Posterior vena cava (tissue), 2 donors: ENCODE measurements around the gene NOTCH1. TPM values are rescaled to one million over a fixed set of nuclear protein-coding genes. Genes with fewer than 3 reads are reported as not detected.
"Not testable (repeated sequence)": the region's sequence is repeated elsewhere in the genome, so short reads cannot be mapped to it uniquely, and the experiment has no call there.

Experiments used
- DNase-seq: peaks from one replicate; pipeline ENCODE4 v3.0.0-alpha.2; 2020; ENCODE audit warnings: low spot score
- intact Hi-C, 2 donors: fragments of 100-400 bp; cut with DNase I; formaldehyde crosslinking; loops; one replicate each; pipeline versions ENCODE4 v1.14.1 to v1.14.2; 2022 to 2023
- total RNA-seq, 2 donors: library from RNA; stranded (reverse); fragmentation: NEBNext Ultra II Directional; extraction: Animal tissue kit (Norgen Biotek cat#: 25700); gene quantifications; one replicate each; pipeline ENCODE4 v1.2.1, GENCODE V29; 2021
- donor health status: DM: yes; HTN: yes; CAD: no.
- donor health status: DM: yes; HTN: yes; CAD: no.

Gene NOTCH1
- total RNA-seq, 2 donors from 2014 or later, result 35.5 to 40.4 TPM

GRCh38 chr9:136566901-136567300 lies 21.1 kb upstream of the NOTCH1 start:
- intact Hi-C loops, result no loop called here
- DNase-seq, result no peak

- DNase-seq, result no peak
- intact Hi-C loops, result no loop called here
Measured at GRCh38 chr9:136566553-136566895, 20.7 kb upstream of the NOTCH1 start.

- DNase-seq, result no peak
- intact Hi-C loops, result no loop called here
Measured at GRCh38 chr9:136565715-136566552, 20.1 kb upstream of the NOTCH1 start.

GRCh38 chr9:136565086-136565714 lies 19.4 kb upstream of the NOTCH1 start:
- no peak for DNase-seq
- intact Hi-C loops, result no loop called here

GRCh38 chr9:136564379-136564988 lies 18.6 kb upstream of the NOTCH1 start:
- intact Hi-C loops, result no loop called here
- peak; percentile 96 for DNase-seq

- DNase-seq, result no peak
- intact Hi-C loops, result no loop called here
Measured at GRCh38 chr9:136563646-136564325, 17.9 kb upstream of the NOTCH1 start.

GRCh38 chr9:136562746-136563495 lies 17.1 kb upstream of the NOTCH1 start:
- intact Hi-C loops, result no loop called here
- no peak for DNase-seq

- intact Hi-C loops, result no loop called here
- DNase-seq, result no peak
Measured at GRCh38 chr9:136561779-136562178, 15.9 kb upstream of the NOTCH1 start.

GRCh38 chr9:136560586-136560985 lies 14.7 kb upstream of the NOTCH1 start:
- intact Hi-C loops, result no loop called here
- no peak for DNase-seq

GRCh38 chr9:136559371-136559770 lies 13.5 kb upstream of the NOTCH1 start:
- DNase-seq, intact Hi-C loops: not testable (repeated sequence)

GRCh38 chr9:136558846-136559245 lies 13.0 kb upstream of the NOTCH1 start:
- intact Hi-C loops, DNase-seq: not testable (repeated sequence)

GRCh38 chr9:136558373-136558772 lies 12.5 kb upstream of the NOTCH1 start:
- intact Hi-C loops, result no loop called here
- DNase-seq, result no peak

- DNase-seq, result no peak
- intact Hi-C loops, result no loop called here
Measured at GRCh38 chr9:136557036-136557435, 11.2 kb upstream of the NOTCH1 start.

- intact Hi-C loops, result no loop called here
- no peak for DNase-seq
Measured at GRCh38 chr9:136556166-136556565, 10.3 kb upstream of the NOTCH1 start.

- no peak for DNase-seq
- intact Hi-C loops, result no loop called here
Measured at GRCh38 chr9:136554870-136555269, 9.0 kb upstream of the NOTCH1 start.

GRCh38 chr9:136553581-136553980 lies 7.7 kb upstream of the NOTCH1 start:
- intact Hi-C loops, result no loop called here
- no peak for DNase-seq

GRCh38 chr9:136552117-136552703 lies 6.4 kb upstream of the NOTCH1 start:
- intact Hi-C loops, result no loop called here
- no peak for DNase-seq

- peak; percentile 91 for DNase-seq
- intact Hi-C loops, result no loop called here
Measured at GRCh38 chr9:136551401-136552116, 5.7 kb upstream of the NOTCH1 start.
